Activated CD4-positive, alpha-beta T cell treated with anti-CD3 and anti-CD28 coated beads, Interleukin-2, amount 50 U/mL, for 48 hours (primary cell): ENCODE data around the gene ATP6V0D1.

Source experiments
- DNase-seq, 2 experiments: peaks; one replicate each; pipeline ENCODE4 v3.0.0-alpha.2; 2020

ATP6V0D1 gene

DNA sequence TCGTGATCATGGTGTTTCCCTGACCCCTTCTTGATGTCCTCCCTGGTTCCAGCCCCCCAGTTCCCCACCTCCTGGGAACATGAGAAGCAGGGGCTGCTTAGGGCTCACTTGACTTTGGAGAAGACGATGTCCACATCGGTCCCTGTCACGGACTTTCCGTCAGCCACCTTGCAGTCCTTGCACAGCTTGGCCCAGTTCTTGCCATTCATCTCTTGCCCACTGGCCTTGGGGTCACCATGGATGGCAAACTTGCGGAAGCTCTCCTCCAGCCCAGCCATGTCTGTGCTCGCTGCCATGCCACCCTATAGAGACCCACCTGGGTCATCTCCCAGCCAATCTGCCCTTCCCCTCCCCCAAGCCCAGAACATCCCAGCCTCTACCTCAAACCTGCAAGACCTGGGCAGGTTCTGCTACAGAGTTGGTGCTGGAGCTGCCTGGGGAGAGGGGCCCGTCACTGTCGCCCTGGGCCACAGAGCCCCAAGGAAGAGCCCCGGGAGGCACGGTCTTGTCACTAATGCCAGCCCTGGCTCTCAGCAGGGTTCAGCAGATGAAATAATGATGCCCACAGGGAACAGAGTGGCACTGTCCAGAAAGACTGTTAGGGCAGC lies 90.0 kb downstream of the ATP6V0D1 start:
- DNase-seq: no peak

DNA sequence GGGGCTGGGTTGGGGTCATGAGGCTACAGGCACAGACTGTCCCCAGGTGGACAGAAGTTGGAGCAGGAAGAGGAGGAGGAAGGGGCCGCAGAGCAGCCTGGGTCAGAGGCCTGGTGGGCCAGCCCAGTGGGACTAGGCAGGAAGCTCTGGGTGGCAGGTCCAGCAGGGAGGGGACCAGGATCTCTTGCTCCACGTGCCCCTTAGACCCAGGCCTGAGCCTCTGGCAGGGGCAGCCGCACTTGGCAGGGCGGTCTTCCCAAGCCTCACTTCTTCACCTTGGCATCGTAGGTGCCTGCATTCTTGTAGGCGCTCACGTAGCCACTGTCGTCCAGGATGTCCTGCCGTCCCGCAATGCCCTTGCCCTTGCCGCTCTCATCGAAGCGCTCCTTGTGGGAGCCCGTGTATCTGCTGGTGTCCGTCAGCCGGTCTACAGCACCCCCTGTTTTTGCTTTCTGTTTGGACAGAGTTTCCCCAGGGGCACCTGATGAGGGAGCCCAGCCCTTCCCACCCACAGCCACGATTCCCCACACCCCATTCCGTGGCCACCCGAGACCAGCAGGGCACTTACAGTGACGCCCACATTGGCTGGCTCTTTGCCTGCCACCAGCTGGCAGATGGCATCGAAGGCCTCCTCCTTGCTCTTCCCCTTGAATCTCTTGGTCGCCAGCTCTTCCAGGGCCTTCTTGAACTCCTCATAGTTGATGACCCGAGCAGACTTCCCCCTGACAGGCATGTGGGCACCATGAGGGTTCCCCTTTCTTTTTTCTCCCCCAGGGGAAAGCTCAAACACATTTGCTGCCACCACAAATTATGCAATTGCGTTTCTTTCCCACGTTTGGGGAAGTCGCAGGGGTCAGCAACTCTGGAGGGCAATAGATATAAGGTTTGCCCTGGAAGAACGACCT lies 90.8 kb downstream of the ATP6V0D1 start:
- DNase-seq: no peak

DNA sequence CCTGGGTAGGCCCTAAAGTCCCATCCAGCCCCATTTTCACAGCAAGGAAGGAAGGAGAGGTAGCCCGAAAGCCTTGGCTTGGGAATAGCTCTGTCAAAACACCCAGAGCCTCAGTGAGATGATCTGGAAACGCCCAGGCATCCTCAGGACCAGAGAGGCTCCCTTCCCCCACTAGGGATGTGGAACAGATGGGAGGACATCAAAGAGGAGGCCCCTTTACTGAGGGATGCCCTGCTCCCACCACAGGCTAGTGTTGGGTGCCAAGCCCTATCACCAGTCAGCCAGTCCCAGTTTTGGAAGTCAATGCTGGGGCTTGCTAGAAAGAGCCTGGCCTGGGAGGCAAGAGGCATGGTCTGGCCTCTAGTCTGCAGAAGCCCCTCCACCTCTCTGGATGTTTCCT lies 92.4 kb downstream of the ATP6V0D1 start:
- no peak for DNase-seq

DNA sequence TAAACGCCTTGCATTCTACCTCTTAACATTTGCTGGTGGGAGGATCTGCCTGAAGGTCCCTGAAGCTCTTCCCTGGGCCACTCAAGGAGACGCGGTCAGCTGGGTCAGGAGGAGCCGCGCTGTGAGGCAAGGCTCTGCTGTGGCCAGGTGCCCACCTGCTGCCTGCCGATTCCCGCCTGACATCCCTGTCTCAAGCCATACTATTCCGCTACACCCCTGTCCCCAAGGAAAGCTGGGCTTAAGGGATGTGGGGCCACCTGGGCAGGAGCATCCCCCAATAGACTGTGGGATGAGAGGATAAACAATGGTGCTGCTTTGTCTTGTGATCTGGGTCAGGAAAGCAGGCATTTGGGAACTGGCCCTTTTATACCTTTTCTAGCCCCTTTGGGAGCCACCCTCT lies 92.8 kb downstream of the ATP6V0D1 start:
- DNase-seq: no peak
